Inflammatory macrophage (primary cell): ENCODE measurements around the gene CNST.
"Not testable (repeated sequence)": the region's sequence is repeated elsewhere in the genome, so short reads cannot be mapped to it uniquely, and the experiment has no call there.

Experiments
- DNase-seq, 2 donors: peaks; one replicate each; pipeline ENCODE4 v3.0.0-alpha.2; 2020 to 2022

CNST gene

DNA sequence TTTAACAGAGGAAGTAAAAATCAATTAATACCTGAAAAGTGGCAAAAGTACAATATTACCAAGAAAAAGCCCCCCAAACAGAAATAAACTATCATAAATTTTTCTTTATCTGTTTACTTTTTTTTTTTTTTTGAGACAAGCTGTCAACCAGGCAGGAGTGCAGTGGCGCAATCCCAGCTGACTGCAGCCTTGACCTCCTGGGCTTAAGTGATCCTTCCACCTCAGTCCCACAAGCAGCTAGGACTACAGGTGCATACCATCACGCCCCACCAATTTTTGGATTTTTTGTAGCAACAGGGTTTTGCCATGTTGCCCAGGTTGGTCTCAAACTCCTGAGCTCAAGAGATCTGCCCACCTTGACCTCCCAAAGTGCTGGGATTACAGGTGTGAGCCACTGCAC, 8.2 kb upstream of the CNST start:
- no peak for DNase-seq

DNA sequence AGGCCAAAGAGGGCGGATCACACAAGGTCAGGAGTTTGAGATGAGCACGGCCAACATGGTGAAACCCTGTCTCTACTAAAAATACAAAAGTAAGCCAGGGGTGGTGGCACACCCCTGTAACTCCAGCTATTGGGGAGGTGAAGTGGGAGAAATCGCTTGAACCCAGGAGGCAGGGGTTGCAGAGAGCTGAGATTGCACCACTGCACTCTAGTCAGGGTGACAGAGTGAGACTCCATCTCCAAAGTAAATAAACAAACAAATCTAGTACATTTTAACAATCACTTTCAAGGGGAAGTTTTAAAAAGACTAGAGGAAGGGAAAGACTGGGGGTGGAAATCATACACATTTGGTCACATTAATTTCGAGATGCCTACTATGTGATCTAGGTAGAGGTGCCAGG, 6.9 kb upstream of the CNST start:
- no peak for DNase-seq

DNA sequence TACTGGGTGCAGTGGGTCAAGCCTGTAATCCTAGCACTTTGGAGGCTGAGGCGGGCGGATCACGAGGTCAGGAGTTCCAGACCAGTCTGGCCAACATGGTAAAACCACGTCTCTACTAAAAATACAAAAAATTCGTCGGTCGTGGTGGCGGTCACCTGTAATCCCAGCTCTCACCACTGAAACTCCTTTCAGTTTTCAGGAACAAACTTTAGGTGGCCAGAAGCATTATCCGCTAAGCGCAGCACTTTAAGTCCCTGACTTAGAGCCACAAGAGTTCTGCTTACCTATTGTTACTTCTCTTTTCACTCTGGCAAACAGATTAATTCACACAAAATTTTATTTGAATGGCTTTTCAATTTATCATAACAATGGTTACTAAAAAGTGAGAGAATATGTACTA, 5.4 kb upstream of the CNST start:
- DNase-seq, result not testable (repeated sequence)

DNA sequence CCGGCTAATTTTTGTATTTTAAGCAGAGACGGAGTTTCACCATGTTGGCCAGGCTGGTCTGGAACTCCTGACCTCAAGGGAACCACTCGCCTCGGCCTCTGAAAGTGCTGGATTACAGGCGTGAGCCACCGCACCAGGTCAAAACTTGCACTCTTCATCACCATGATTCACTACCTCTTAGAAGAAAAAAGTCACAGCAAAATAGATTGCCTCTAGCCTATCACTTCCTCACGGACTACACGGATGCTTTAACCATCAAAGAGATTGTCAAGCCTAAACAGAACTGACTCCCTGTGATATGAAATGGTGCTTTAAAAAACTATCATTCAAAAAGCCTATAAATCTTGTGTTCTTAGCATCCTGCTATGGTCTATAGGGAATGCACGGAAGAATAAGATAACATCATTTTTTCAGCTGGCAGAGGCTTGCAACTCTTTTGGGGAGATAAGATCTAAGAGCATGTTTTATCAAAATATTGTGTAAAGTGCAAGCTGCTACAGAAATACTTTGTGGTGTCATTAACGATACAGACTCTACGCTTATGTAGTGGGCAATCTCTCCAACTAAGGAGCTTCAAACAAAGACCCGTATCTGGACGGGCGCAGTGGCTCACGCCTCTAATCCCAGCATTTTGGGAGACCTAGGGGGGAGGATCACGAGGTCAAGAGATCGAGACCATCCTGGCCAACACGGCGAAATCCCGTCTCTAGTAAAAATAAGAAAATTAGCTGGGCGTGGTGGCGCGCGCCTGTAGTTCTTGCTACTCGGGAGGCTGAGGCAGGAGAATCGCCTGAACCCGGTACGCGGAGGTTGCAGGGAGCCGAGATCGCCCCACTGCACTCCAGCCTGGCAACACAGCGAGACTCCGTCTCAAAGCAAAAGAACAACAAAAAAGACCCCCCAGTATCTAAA, 1.2 kb upstream of the CNST start:
- no peak for DNase-seq

DNA sequence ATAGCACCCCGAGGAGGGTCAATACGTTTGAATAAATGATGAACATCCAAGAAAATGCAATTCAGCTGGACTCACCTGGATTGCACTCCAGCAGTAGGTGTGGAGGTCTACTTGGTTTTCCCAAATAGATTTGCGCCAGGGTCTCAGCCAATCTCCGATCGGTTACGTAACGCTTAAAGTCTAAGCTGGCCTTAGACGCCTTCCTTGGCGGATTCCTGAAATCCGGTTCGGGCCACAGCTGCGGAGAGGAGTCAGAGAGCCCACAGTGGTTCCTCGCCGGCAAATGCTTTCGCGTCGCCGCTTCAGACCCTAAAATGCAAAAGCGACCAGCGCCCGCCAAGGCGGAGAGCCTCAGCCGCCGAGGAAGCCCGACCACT, 517 bp upstream of the CNST start:
- DNase-seq, result no peak

DNA sequence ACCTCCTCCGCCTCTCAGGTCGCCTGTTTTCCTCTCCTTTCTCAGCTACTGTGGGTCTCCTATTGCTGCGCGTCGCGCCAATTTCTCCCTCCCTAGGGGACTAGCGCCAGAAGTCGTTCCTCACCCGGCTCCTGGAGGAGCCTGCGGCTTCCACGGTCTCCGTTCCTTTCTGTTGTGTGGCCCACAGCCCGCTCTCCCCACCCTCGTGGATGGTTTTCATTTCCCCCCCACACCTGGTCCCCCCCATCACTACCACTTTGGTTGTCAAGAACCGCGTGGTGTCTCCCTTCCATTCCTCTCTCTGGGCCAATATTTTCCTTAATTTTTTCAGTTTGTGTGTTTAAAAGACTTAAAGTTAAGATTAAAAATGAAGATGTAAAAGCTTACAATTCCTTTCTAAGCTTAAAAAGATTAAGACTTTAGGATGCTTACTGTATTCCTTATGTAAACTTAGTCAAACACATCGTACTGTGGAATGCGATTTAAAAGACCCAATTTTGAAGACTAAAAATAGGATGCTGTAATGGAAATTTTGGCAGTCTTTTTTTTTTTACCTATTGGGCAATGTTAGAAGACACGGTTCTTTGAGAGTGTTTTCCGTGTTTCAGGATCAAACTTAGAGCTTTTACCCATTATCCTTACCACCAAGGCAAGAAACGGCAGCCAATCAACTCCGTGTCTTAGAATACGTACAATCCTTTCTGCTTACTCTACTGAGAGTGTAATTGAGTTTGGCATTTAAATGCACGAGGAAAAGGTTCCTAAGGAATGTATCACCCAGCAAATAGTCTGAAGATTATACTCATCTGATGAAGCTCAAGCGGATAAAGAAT, 773 bp downstream of the CNST start:
- peak; percentile 21 to 32 for DNase-seq

DNA sequence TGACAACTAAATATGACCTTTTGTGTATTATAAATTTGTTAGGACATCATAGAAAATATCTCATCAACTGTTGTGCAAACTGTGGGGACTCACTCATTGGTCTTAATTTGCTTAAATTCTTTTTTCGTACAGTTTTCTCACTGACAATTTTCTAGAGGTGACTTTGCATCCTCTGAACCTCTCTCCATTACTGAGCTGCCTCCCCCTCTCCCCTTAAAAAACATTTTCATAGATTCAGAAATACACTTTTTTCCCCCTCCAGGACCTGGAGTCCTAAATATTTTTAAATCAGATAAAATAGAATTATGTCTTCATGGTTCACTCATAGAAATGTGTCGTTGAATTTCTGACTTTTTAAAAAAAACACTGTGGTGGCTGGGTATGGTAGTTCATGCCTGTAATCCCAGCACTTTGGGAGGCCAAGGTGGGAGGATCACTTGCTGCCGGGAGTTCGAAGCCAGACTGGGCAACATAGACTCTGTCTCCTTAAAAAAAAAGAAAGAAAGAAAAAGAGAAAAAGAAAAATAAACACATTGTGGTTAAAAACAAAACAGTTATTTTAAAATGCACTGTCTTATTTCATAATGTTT, 1.5 kb downstream of the CNST start:
- no peak for DNase-seq

DNA sequence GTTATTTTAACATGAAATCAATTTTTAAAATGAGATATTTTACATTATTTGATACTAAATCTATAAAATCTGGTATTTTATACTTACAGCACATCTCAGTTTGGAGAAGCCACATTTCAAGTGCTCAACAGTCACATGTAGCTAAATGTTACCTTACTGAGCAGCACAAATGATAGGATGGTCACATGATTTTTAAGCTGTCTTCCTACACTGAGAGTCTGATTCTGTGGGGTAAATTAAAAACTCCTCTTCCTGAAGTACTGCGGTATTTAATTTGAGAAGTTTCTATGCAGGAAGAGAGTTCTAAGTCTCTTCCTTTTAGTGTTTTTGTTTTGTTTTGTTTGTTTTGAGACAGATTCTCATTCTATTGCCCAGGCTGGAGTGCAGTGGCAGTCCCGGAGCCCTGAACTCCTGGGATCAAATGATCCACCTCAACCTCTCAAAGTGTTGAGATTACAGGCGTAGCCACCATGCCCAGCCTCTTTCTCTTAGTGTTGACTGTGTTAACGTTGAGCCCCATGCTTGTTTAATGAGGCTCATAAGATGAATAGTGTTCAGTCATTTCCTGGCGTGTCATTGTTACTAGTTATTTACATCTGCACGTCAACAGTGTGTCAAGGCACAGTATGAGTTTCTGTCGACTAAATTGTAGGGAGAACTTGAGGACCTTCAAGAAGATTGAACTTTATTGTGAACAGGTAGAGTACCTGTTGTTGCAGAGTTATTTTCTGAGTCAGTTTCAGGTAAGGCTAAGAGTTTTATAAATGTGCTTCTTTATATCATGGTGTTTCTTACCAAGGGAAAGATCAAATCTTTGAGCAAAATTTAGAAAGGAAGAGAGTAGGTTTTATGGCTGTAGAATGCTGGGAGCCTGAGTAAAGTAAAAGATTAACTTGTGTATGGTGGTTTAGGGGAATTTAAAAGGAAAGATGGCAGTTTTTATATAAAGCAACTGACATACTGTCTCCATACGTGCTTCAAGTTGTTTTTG, 3.3 kb downstream of the CNST start:
- DNase-seq, result peak; percentile 30 to 42

DNA sequence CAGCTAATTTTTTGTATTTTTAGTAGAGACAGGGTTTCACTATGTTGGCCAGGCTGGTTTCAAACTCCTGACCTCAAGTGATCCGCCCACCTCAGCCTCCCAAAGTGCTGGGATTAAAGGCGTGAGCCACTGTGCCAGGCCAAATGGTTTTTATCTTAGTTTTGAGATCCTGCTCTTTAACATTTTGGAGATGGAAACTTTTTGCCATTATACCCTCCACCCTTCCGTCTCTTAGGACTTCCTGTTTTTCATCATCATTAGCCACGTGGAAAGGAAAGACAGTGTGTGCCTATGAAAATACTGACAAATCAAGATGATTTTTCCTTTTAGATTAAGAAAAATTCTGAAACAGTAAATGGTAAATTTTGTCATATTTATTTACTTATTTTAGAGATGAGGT, 5.1 kb downstream of the CNST start:
- DNase-seq, result peak; percentile 25 to 59

DNA sequence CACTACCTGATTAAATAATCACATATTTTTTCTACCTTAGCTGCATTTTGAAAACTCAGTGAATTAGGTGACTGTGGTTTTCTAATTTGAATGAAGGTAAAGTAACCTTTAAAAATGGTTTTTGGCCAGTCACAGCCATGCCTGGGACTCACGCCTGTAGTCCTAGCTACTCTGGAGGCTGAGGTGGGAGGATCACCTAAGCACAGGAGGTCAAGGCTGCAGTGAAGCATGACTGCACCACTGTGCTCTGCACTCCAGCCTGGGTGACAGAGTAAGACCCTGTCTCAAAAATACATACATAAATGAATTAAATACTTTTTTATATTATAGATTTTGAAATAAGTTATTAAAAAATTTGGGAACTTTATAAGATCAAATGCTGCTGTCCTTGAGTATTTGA, 5.7 kb downstream of the CNST start:
- no peak for DNase-seq

DNA sequence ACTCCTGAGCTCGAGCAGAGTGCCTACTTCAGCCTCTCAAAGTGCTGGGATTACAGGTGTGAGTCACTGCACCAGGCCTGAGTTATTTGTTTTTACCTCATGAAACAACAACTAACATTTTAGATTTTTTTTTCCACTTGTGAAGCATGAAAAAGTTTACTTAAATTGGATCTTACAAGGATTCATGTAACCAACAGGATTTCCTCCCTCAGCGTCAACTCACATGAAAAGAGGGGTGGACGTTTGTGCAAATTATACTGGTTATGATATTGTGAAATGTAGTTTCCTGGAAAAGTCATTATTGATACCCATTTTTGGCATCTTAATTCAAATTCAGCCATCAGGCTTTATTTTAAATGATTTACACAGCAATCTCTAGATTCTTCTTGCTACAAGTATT, 6.5 kb downstream of the CNST start:
- DNase-seq, result no peak

DNA sequence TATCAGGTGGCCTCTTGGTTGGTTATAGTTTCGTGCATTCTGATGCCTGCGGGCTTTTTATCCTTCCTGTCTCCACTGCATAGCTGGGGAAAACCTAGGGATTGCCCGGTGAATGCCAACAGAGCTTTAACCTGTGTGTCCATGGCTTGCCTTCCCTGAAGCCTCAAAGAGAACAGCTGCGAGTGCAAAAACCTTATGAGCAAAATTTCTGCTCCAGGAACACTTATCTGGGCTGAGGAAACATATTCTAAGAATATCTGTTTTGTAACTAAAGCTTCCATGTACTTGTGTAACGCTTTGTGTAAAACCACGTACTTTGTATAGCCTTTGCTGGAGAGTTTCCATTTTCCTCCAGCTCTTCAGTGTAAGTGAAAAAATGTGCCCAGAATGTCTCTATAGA, 7.2 kb downstream of the CNST start:
- peak; percentile 18 to 78 for DNase-seq

DNA sequence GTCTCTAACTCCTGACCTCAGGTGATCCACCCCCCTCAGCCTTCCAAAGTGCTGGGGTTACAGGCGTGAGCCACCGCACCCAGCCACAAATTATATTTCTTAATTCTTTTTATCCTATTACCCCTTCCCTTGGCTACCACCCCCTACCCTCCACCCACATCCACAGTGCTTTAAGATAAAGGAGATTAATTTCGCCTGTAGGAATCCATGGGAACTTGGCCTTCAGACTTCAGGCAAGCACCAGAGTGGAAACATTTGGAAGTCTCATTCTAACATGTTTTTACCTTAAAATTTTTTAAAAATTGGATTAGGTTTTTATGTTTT, 10.4 kb downstream of the CNST start:
- DNase-seq, result no peak

DNA sequence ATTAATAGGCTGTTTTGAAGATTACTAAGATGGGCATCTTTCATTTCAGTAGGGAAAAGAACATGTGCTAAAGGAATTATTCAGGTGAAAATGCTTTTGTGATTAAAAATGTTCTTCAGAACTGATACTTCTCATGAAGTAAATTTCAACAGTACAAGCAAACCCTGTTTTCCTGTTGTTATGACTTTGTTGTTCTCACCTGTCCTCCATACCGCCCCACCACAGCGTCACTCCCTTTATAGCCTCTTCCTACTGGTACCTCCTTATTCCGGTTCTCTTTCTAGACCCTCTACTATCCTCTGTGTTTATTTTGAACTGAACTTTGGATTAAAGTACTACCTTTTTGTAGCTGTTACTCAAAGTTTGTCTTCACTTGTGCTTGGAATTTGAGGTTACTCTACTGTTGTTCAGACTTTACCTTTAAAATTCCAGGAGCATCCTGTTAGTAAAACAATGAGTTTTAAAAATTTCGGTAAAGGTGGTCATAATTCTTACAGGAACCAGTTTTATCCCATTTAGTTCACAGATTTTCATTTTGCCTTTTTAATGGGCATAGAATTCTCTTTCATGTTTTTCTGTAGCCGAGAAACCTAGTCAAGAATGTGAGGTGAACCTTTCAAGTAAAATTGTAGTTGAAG, 10.9 kb downstream of the CNST start:
- DNase-seq, result no peak

DNA sequence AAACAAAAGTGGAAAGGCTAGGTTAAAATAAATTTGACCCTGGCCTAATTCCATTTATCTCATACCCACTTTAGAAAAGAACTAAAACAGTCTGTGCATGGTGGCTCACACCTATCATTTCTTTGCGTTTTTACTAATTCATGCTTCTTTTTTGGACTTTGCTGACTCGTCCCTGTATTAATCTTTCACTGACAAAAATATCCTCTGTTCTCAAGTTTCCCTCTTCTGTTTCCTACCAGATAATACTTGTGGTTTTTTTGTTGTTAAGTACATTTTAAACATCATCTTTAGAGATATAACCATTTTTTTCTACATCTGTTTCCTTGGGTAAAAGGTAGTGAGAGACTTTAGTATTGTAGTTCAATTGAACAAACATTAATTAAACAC, 11.5 kb downstream of the CNST start:
- no peak for DNase-seq

DNA sequence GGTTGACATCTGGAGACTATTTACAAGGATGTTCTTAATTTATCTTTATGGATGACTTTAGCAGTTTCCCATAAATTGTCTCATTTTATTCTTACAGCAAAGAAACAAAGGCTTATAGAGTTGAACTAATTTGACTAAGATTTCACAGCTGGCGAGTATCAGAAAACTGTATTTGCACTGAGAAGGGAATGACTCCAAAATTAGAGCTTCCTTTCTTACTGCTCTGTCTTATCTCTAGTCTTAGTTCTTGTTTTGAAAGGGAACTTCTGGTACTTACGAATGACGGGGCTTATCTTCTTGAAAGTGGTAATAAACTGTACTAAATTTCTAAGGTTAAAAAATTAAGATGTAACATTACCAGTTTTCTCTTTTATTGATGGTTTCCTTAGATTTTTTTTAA, 13.6 kb downstream of the CNST start:
- no peak for DNase-seq

DNA sequence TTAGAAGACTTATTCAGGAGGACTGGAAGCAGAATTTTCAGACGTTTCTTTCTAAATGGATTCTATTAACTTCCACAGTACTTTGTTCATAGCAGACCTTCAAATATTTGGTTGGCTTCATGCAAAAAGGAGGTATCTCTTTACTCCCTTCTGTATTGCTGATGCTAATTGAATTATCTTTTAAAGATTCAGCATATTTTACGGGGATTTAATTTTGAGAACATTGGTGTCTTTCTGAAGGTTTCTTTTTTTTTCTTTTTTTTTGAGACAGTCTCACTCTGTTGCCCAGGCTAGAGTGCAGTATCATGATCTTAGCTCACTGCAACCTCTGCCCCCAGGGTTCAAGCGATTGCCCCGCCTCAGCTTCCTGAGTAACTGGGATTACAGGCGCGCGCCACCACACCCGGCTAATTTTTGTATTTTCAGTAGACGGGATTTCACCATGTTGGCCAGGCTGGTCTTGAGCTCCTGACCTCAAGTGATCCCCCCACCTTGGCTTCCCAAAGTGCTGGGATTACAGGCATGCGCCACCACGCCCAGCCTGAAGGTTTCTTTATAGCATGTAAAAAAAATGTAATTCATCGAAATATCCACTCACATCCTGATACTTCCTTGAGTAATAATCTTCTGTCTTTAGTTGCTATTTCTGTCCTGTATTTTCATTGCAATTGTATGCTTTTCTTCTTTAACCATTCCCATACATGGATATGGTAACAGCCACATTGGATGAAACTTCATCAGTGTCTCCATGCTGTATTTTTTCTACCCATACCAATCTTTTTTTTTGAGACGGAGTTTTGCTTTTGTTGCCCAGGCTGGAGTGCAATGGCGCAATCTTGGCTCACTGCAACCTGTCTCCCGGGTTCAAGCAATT, 14.5 kb downstream of the CNST start:
- DNase-seq, result no peak

DNA sequence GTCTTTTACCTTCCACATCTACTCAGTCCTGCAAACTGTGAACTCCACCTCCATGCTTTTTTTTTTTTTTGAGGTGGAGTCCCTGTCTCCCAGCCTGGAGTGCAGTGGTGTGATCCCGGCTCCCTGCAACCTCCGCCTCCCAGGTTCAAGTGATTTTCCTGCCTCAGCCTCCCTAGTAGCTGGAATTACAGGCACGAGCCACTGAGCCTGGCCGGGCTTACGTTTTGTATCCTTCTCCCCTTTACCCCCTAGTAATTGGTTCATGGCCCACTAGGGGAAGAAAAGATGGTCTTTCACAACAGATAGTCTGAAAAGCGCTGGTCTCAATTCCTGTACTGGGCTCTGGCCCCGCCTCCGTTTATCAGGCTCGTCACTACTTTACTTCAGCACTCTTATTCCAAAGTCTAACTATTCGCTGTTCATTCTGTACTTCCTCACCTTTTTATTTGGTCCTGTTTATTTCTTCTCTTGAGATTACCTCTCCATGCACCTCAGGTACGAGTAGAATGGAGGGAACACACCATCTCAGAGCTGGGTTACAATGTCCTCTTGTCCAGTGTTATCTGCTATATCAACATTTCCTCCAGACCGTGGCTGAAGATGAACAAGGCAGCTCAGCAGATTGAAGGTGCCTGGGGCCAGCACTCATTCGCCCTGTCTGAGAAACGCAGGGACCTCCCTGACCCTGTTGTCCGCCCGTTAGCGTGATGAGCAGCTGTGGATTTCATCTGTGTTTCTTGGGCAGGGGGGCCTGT, 16.2 kb downstream of the CNST start:
- DNase-seq, result no peak

DNA sequence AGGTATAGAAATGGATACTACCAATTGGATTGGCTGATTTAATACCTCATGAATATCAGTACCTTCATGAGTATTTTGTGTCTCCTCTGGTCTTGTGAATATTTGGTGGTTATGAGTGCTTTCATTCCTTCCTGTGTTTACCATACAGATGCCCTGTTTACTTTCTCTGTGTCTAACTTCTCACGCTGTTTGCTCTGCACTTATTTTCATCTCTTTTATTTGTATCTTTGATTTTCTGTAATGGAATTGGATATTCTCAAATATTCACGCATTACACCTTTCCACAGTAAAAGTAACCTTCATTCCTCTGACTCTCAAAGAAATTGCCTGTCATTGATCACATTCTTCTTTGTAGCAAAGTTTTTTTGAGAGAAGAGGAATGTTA, 16.8 kb downstream of the CNST start:
- DNase-seq, result no peak
